Stimulated activated CD8-positive, alpha-beta memory T cell treated with anti-CD3 and anti-CD28 coated beads, Interleukin-12 subunit alpha, Interleukin-12 subunit beta, amount 100 ng/mL, for 24 hours (primary cell): ENCODE measurements around the gene LYPD6B.

Experiments used
- DNase-seq: peaks from one replicate; pipeline ENCODE4 v3.0.0-alpha.2; 2020; ENCODE audit errors: extremely low read depth

The LYPD6B gene

DNA sequence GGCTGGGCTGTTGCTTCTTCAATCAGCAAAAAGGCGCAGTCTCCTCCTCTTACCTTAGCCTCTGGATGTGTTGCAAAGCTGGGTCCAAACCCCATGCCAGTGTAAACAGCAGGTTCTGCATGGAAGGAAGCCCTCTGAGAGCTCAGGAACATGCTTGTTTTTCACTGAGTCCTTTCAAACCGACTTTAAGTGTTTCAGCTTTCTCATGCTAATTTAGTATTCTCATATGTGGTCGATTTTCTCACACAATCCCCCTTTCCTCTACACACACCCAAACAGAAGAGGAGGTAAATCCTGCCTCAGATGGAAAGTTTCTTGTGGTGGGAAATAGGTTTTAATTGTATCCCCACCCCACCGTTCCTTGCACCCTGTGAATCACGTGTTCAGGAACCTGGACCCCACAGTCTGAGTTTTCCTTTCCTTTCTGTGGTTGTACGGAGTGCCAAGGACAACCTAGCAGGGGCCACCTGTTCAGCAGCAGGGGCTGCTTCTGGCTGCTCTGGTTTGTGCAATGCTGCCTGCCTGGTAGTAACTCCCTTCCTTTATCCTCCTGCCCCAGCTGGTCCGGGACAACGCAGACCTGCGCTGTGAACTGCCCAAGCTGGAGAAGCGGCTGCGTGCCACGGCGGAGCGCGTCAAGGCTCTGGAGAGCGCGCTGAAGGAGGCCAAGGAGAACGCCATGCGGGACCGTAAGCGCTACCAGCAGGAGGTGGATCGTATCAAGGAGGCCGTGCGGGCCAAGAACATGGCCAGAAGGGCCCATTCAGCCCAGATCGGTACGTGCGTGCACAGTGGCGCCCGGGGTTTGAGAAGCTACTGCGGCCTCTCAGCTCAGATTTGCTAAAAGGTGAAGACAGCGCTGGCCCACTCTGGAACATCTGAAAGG, 28.7 kb upstream of the LYPD6B start:
- no peak for DNase-seq

GRCh38 chr2:149012545-149012944, 26.0 kb upstream of the LYPD6B start:
- no peak for DNase-seq

DNA sequence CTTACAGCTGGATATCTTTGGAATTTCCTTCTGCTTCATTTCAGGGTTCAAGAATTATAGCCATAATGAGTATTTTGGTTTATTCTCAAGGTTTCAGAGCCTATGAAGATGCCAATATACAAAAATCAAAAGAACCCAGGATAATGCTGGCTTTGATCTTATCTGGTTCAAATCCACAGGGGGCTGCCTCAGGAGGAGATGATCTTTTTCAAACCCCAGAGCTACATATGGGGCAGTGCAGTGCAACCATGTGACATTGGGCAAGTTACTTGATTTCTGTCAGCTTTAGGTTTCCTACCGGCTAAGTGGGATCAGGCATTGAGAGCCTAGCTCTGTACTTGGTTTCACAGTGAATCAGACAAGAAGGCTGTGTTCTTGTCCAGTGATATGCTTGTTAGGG, 23.0 kb upstream of the LYPD6B start:
- no peak for DNase-seq

DNA sequence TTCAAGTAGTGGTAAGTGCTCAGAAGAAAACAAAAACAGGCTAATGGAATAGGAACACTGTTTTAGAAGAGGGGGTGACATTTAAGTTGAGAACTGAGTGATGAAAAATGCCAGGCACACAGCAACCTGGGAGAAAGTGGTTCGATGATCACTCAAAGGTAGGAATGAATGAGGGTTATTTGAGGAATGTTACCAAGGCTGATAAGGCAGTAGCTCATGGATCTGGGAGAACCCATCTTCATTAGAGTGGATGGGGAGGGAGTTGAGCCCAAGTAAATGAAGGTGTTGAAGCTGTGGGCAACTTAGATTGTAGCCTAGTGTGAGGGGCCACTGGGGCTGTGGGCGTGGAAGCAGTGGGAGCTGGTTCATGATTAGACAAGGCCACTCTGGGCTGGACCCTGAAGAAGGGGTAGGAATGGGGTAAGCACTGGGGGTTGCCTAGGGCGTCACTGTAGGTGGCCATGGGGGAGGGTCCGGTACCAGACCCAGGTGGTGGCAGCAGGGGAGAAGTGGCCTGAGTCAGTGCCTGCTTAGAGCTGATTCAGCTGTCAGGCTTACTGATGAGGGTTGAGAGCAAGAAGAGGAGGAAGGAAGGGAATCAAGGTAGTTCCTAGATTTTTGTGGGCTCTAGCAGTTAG, 22.5 kb upstream of the LYPD6B start:
- DNase-seq: no peak

GRCh38 chr2:149017116-149017985, 21.1 kb upstream of the LYPD6B start:
- DNase-seq: peak; percentile 16

- no peak for DNase-seq
Measured at GRCh38 chr2:149018981-149019380, 19.5 kb upstream of the LYPD6B start.

DNA sequence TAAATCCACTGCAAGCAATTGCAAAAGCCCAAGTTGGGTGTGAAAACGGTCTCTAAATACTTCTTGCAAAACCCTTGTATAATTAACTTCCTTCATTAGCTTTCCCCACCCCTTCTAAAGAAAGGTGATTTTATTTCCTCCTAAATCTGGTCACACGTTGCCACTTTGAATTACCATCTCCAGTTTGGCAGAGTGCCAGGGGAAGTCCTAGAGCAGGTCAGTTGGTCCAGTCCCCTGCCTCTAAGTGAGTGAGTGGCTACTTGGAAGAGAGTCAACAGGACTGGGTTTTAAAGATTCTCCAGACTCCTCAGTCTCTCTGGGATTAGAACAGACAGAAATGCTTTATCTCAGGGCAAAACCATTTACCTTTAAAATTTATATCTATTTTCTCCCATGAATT, 18.7 kb upstream of the LYPD6B start:
- DNase-seq: no peak

GRCh38 chr2:149020432-149020851, 18.1 kb upstream of the LYPD6B start:
- no peak for DNase-seq

DNA sequence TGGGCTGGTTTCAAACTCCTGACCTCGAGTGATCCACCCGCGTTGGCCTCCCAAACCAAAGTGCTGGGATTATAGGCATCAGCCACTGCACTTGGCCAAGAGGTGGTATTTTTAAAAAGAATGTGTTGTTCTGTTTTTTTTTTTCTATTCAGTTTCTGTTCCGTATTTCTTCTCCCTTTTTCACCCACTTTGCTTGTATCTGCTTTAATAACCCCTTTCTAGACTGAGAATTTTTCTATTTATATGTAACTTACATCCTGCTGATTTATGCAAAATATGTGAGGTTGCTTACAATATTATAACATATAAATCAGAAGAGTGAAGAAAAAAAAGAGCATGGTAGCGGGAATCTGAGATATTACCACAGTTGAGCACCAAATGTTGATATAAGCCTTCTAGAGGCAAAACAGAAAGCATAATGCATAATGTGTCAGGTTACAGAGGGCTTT, 17.2 kb upstream of the LYPD6B start:
- no peak for DNase-seq

GRCh38 chr2:149021761-149022160, 16.7 kb upstream of the LYPD6B start:
- no peak for DNase-seq

- DNase-seq: no peak
Measured at GRCh38 chr2:149023091-149023490, 15.4 kb upstream of the LYPD6B start.

DNA sequence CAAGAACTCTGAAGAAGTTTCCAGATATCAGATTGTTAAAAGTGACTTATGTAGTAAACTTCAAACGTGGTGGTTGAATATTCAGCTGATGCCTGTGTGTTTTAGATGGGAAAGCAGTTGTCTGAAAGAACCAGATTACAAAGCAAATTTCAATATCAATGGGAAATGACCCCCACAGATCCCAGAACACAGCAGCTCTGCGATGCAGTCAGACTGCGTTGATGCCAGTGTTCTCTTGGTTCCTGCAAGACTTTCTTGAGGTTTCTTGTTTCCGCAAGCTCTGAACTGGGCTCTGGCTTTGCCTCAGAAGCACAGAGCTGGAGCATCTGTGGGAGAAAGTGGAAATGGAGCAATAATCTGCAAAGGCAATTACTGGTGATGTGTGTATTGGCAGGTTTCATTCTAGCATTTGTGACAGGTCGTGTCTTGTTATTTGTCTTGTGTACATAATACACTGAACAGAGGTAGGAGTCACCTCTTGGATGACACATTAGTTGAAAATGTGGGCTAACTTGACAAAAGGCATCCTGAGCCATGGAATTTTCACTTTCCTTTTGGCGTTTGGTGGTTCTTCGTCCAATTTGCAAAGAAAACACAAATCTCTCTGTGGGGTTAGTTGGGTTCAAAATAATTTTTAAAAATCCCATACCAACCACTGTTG, 10.8 kb upstream of the LYPD6B start:
- DNase-seq: no peak

- DNase-seq: no peak
Measured at GRCh38 chr2:149028377-149028776, 10.1 kb upstream of the LYPD6B start.

- no peak for DNase-seq
Measured at GRCh38 chr2:149028891-149029290, 9.6 kb upstream of the LYPD6B start.

- no peak for DNase-seq
Measured at GRCh38 chr2:149029307-149029965, 9.1 kb upstream of the LYPD6B start.

- no peak for DNase-seq
Measured at GRCh38 chr2:149031396-149031795, 7.1 kb upstream of the LYPD6B start.

GRCh38 chr2:149033716-149034115, 4.8 kb upstream of the LYPD6B start:
- DNase-seq: no peak

- DNase-seq: no peak
Measured at GRCh38 chr2:149034406-149034805, 4.1 kb upstream of the LYPD6B start.

- no peak for DNase-seq
Measured at GRCh38 chr2:149036507-149037293, 1.8 kb upstream of the LYPD6B start.

DNA sequence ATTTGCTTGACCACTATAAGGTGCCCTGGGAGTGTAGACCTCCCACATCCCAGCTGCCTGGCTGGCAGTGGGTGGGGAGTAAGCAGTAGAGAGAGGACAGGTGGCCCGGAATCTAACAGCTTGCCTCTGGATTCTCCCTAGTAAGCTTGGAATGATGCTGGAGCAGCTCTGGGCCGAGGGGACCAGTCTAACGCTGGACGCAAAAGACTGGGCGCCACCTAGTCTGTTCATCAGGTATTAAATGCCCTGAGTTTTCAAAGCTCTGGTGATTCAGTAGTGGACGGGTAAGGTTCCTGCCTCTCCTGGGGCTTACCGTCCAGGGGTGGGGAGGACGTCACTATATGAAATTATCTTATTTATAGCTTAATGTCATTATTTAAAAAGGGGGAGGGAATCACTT, 648 bp upstream of the LYPD6B start:
- DNase-seq: no peak
